ENCODE measurements around the gene MYOM1. TPM values are rescaled to one million over a fixed set of nuclear protein-coding genes. Genes with fewer than 3 reads are reported as not detected.

MYOM1 gene
- total and polyA plus RNA-seq, 2 experiments from 2014 or later = 1.1 to 1.8 TPM

DNA sequence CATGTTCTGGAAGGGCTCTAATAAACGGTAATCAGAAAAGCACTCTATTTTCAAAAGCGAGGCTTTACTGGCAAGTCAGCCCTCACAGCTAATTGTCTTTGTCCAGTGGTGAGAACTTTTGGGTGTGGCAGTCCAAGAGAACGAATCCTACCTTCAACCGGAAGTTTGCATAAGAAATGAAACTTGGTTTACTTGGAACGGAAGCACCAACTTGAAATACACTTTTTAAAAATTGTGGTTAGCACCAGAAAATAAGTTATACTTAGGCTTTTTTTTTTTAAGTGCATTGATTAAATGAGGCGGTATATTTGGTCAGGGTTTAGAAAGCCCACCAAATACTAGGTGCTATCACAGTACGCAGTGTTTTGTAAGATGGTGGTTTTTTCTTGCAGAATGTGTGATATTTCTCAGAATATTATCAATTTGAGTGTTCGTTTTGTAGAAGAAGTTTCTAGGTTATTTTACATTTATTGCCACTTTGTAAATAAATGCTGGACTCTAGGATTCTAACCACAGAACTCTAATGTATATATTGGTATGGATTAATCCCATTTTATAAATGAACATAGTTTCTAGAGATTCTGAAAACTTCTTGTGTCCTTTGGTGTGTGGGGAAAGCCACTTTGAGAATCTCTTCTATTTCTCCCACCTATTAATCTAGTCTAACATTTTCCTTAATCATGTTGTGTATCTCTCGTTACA is 29.0 kb upstream of the MYOM1 start:
- peak overlapping the region; percentile 97 for H3K27ac ChIP-seq
- peak overlapping the region; percentile 74 for H3K4me2 ChIP-seq
- H3K79me2 ChIP-seq = peaks cover 65% of the 10 kb centered on the region
- H3K36me3 ChIP-seq (replicated peaks; ENCODE audit: insufficient read depth, low read depth) = no peaks in the 10 kb centered on the region
- H3K27me3 ChIP-seq = no peaks in the 10 kb centered on the region
- peak overlapping the region; percentile 6 for H2AFZ ChIP-seq
- H3K4me1 ChIP-seq (ENCODE audit: insufficient read depth) = peaks cover 18% of the 10 kb centered on the region
- peaks cover 16% of the 10 kb centered on the region for H4K20me1 ChIP-seq (ENCODE audit: insufficient read depth, poor library complexity, severe bottlenecking)
- H3K9me2 ChIP-seq (replicated peaks; ENCODE audit: insufficient read depth) = no peaks in the 10 kb centered on the region
- 20% methylated on average over 9 of the region's 9 CpGs for WGBS (ENCODE audit: low lambda C conversion rate, missing lambda C conversion rate)
- DNase-seq (ENCODE audit: low spot score) = peak; percentile 62
- peak overlapping the region; percentile 59 for H3K4me3 ChIP-seq
- TF ChIP-seq, protein P1, sequence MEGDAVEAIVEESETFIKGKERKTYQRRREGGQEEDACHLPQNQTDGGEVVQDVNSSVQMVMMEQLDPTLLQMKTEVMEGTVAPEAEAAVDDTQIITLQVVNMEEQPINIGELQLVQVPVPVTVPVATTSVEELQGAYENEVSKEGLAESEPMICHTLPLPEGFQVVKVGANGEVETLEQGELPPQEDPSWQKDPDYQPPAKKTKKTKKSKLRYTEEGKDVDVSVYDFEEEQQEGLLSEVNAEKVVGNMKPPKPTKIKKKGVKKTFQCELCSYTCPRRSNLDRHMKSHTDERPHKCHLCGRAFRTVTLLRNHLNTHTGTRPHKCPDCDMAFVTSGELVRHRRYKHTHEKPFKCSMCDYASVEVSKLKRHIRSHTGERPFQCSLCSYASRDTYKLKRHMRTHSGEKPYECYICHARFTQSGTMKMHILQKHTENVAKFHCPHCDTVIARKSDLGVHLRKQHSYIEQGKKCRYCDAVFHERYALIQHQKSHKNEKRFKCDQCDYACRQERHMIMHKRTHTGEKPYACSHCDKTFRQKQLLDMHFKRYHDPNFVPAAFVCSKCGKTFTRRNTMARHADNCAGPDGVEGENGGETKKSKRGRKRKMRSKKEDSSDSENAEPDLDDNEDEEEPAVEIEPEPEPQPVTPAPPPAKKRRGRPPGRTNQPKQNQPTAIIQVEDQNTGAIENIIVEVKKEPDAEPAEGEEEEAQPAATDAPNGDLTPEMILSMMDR (IDR thresholded peaks at IDR 0.05; ENCODE audit: poor library complexity) = no peak
- TF ChIP-seq EZH2phosphoT487 (IDR thresholded peaks at IDR 0.05; ENCODE audit: low read depth, severe bottlenecking, unreplicated experiment) (no peak), EZH2 (IDR thresholded peaks at IDR 0.05; ENCODE audit: borderline replicate concordance) (no peak)
- no peaks in the 10 kb centered on the region for H3K9me3 ChIP-seq (ENCODE audit: low read depth)

GRCh38 chr18:3248062-3248657 is 28.4 kb upstream of the MYOM1 start:
- H3K27me3 ChIP-seq = no peaks in the 10 kb centered on the region
- peak overlapping the region; percentile 55 for H2AFZ ChIP-seq
- H3K9me3 ChIP-seq (ENCODE audit: low read depth) = no peaks in the 10 kb centered on the region
- TF ChIP-seq, protein P1 (IDR thresholded peaks at IDR 0.05; ENCODE audit: poor library complexity) = peak; percentile 2
- no peak for TF ChIP-seq EZH2 (IDR thresholded peaks at IDR 0.05; ENCODE audit: borderline replicate concordance)
- peak overlapping the region; percentile 74 for H3K4me2 ChIP-seq
- H4K20me1 ChIP-seq (ENCODE audit: insufficient read depth, poor library complexity, severe bottlenecking) = peaks cover 16% of the 10 kb centered on the region
- H3K9me2 ChIP-seq (replicated peaks; ENCODE audit: insufficient read depth) = no peaks in the 10 kb centered on the region
- H3K4me3 ChIP-seq = peak overlapping the region; percentile 59
- H3K36me3 ChIP-seq (replicated peaks; ENCODE audit: insufficient read depth, low read depth) = no peaks in the 10 kb centered on the region
- WGBS (ENCODE audit: low lambda C conversion rate, missing lambda C conversion rate) = under 1% methylated on average over 22 of the region's 22 CpGs
- peak overlapping the region; percentile 97 for H3K27ac ChIP-seq
- DNase-seq (ENCODE audit: low spot score) = peak; percentile 53
- H3K4me1 ChIP-seq (ENCODE audit: insufficient read depth) = peaks cover 18% of the 10 kb centered on the region
- peaks cover 58% of the 10 kb centered on the region for H3K79me2 ChIP-seq

DNA sequence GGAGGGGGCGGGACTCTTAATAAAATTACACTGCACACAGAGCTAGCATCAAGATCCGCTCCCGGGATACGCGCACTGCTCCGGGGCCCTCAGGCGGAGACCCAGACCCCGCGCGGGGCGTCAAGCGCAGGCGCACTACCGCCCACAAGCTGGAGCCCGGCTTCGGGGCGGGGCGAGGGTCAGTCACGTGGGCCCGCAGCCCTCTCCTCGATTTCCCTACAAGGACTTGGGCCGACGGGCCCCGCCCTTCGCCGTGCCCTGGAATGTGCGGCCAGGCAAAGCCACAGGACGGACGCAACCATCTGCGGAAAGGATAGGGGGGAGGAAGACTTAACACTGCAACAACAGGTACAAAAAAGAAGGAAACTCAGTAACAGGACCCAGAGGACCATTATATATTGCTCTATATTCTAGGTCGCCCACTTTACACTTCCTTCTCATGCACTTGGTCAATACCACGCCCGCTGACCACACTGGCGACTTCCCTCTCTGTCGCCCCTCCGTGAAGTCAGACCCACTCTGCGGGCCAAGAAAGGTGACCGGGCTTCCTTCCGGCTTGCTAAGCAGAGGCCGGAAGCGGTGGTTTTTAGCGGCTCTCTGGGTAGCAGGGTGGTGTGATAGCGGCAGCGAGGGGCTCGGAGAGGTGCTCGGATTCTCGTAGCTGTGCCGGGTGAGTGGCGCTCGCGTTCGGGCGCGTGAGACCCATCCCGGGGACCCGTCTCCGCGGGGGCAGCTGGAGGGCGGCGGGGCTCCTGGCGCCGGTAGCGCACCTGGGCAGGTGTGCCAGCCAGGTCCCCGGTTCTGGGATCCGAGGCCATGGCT is 27.7 kb upstream of the MYOM1 start, which contains the start of gene MYL12A:
Gene MYL12A (plus strand): TSS at position 562 of the 822 bp plus-strand sequence. CDS start 5,447 bp downstream, outside the sequence.
- Histone ChIP-seq H3K4me3 (peak within 1 kb of the TSS; percentile 59), H3K9me3 (ENCODE audit: low read depth) (no peaks in the 10 kb centered on the region), H3K36me3 (replicated peaks; ENCODE audit: insufficient read depth, low read depth) (no peaks in the 10 kb centered on the region), H3K27me3 (no peaks in the 10 kb centered on the region), H3K4me2 (peak within 1 kb of the TSS; percentile 74), H4K20me1 (ENCODE audit: insufficient read depth, poor library complexity, severe bottlenecking) (peaks cover 16% of the 10 kb centered on the region), H2AFZ (peak within 1 kb of the TSS; percentile 55), H3K27ac (peak within 1 kb of the TSS; percentile 97), H3K79me2 (peaks cover 51% of the 10 kb centered on the region), H3K9me2 (replicated peaks; ENCODE audit: insufficient read depth) (no peaks in the 10 kb centered on the region), H3K4me1 (ENCODE audit: insufficient read depth) (peaks cover 15% of the 10 kb centered on the region)
- peak; percentile 99 for DNase-seq (ENCODE audit: low spot score)
- no peak for TF ChIP-seq EZH2phosphoT487 (IDR thresholded peaks at IDR 0.05; ENCODE audit: low read depth, severe bottlenecking, unreplicated experiment)
- TF ChIP-seq EZH2 (IDR thresholded peaks at IDR 0.05; ENCODE audit: borderline replicate concordance) = no peak
- TF ChIP-seq, protein P1 (IDR thresholded peaks at IDR 0.05; ENCODE audit: poor library complexity) = no peak
- 1% methylated on average over 65 of the region's 65 CpGs for WGBS (ENCODE audit: low lambda C conversion rate, missing lambda C conversion rate)

Measured in hepatocyte (in vitro differentiated cells).